HepG2 (cell line): ENCODE data around the gene NAV1.

Source experiments
- CTCF ChIP-seq: sonication (generic); formaldehyde crosslinking; IDR thresholded peaks from 2 replicates; pipeline ENCODE4 v1.5.0; 2020; ENCODE audit warnings: mild to moderate bottlenecking, missing genetic modification reagents, moderate library complexity
- ZNF282 ChIP-seq: fragments of 450-650 bp; IDR thresholded peaks from 2 replicates; pipeline ENCODE4 v1.6.1; 2018; ENCODE audit not compliant: partially characterized antibody

- TF ChIP-seq CTCF (CRISPR knock-in tag) (no peak), ZNF282 (no peak)
Observed at GRCh38 chr1:201498621-201499020, 40.3 kb upstream of the NAV1 start.
